Measurements from ENCODE around the gene ABL1.
"Not testable (repeated sequence)": the region's sequence is repeated elsewhere in the genome, so short reads cannot be mapped to it uniquely, and the experiment has no call there.

The ABL1 gene

GRCh38 chr9:130825809-130826208 lies 9.2 kb upstream of the ABL1 start:
- no peak for DNase-seq

GRCh38 chr9:130829762-130830161 lies 5.3 kb upstream of the ABL1 start:
- no peak for DNase-seq

GRCh38 chr9:130830231-130830760 lies 4.8 kb upstream of the ABL1 start:
- no peak for DNase-seq

- no peak for DNase-seq
Observed at GRCh38 chr9:130831077-130831476, 4.0 kb upstream of the ABL1 start.

- no peak for DNase-seq
Observed at GRCh38 chr9:130833031-130833990, 1.7 kb upstream of the ABL1 start.

- no peak for DNase-seq
Observed at GRCh38 chr9:130835441-130836298, 616 bp downstream of the ABL1 start.

GRCh38 chr9:130837002-130837511 lies 2.0 kb downstream of the ABL1 start:
- DNase-seq, result no peak

GRCh38 chr9:130837643-130838042 lies 2.6 kb downstream of the ABL1 start:
- DNase-seq, result no peak

GRCh38 chr9:130839132-130840111 lies 4.4 kb downstream of the ABL1 start:
- DNase-seq, result no peak

GRCh38 chr9:130842545-130842944 lies 7.5 kb downstream of the ABL1 start:
- no peak for DNase-seq

GRCh38 chr9:130843049-130843908 lies 8.2 kb downstream of the ABL1 start:
- no peak for DNase-seq

GRCh38 chr9:130844044-130844451 lies 9.0 kb downstream of the ABL1 start:
- no peak for DNase-seq

GRCh38 chr9:130845254-130845653 lies 10.2 kb downstream of the ABL1 start:
- DNase-seq, result no peak

- no peak for DNase-seq
Observed at GRCh38 chr9:130845901-130846481, 10.9 kb downstream of the ABL1 start.

GRCh38 chr9:130846487-130847305 lies 11.6 kb downstream of the ABL1 start:
- no peak for DNase-seq

- no peak for DNase-seq
Observed at GRCh38 chr9:130847306-130848217, 12.5 kb downstream of the ABL1 start.

GRCh38 chr9:130848514-130848913 lies 13.5 kb downstream of the ABL1 start:
- DNase-seq, result not testable (repeated sequence)

- DNase-seq, result no peak
Observed at GRCh38 chr9:130849356-130849755, 14.3 kb downstream of the ABL1 start.

GRCh38 chr9:130852801-130853200 lies 17.7 kb downstream of the ABL1 start:
- no peak for DNase-seq
